Measurements from ENCODE around the gene RELL1.

RELL1 gene

GRCh38 chr4:37632836-37633235 is 53.3 kb downstream of the RELL1 start:
- TF ChIP-seq CTCF (conservative IDR thresholded peaks at IDR 0.05), result no peak
- no peak overlapping the region for H3K27ac ChIP-seq

GRCh38 chr4:37631551-37631950 is 54.6 kb downstream of the RELL1 start:
- TF ChIP-seq CTCF (conservative IDR thresholded peaks at IDR 0.05), result no peak
- no peak overlapping the region for H3K27ac ChIP-seq

- H3K27ac ChIP-seq, result no peak overlapping the region
- TF ChIP-seq CTCF (conservative IDR thresholded peaks at IDR 0.05), result no peak
Observed at GRCh38 chr4:37629713-37630112, 56.5 kb downstream of the RELL1 start.

DNA sequence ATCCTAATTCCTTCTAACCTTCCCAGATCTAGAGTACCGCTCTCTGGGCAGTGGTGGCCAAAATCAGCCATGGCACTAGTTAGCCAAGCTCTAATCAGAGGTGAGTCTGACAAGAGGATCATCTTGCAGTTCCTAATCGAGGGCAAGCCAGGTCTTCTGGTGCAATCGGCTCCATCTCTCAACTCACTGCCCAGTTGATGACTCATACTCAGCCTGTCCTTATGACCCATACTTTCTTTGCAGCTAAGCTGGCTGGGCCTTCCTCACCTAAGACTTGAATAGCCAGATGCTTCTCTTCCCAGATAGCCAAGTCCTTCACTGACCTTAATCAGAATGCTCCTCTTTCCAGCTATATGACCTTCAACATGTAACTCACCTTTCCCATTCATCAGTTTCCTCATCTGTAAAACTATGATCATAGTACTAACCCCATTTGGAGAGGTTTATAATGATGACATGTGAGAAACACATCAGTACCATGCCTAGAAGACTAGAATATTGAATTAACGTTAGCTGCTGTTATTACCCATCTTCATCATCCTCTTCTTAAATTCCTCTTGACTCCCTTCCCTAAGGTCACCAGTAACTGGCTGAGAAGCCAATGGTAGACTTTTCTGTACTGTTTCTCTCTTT is 57.1 kb downstream of the RELL1 start:
- H3K27ac ChIP-seq, result no peak overlapping the region
- no peak for TF ChIP-seq CTCF (conservative IDR thresholded peaks at IDR 0.05)

GRCh38 chr4:37627263-37627662 is 58.9 kb downstream of the RELL1 start:
- no peak for TF ChIP-seq CTCF (conservative IDR thresholded peaks at IDR 0.05)
- H3K27ac ChIP-seq, result no peak overlapping the region

- no peak overlapping the region for H3K27ac ChIP-seq
- TF ChIP-seq CTCF (conservative IDR thresholded peaks at IDR 0.05), result no peak
Observed at GRCh38 chr4:37625499-37625898, 60.7 kb downstream of the RELL1 start.

GRCh38 chr4:37623940-37624339 is 62.2 kb downstream of the RELL1 start:
- no peak overlapping the region for H3K27ac ChIP-seq
- TF ChIP-seq CTCF (conservative IDR thresholded peaks at IDR 0.05), result no peak

Measured in VCaP (cell line).